ENCODE measurements around the gene TTYH1. TPM values are rescaled to one million over a fixed set of nuclear protein-coding genes. Genes with fewer than 3 reads are reported as not detected.
A peak's percentile ranks its signal among the peaks of the same experiment; 100 is the strongest.

Gene TTYH1
- total and polyA plus RNA-seq, 2 experiments from 2014 or later: 7.0 to 11.0 TPM

DNA sequence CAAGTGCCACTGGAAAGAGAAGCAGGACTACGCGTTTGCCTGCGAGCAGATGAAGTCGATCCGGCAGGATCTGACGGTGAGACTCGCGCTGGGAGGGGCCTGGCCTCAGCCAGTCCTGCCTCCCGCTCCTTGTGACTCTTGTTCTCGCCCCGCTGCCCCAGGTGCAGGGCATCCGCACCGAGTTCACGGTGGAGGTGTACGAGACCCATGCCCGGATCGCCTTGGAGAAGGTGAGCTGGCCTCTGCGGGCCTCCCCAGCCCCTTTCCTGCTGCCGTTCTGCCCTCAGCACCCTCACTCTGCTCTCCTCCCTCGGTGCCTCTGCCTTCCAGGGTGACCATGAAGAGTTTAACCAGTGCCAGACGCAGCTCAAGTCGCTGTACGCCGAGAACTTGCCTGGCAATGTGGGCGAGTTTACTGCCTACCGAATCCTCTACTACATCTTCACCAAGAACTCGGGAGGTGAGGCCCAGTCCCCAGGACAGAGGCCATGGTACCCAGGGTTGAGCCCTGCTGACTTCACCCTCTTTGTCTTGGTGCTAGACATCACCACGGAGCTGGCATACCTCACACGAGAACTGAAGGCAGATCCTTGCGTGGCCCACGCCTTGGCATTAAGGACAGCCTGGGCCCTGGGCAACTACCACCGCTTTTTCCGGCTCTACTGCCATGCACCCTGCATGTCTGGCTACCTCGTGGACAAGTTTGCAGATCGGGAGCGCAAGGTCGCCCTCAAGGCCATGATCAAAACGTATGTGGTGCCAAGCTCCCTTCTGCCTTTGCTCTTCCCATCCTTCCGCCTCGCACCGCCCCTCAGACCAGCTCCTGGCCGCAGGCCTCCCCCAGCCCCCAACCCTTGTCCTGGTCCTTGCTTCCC lies 42.7 kb downstream of the TTYH1 start:
- DNase-seq (ENCODE audit: low spot score): no peak
- TF ChIP-seq CTCF (IDR thresholded peaks at IDR 0.05; ENCODE audit: poor library complexity): no peak
- no peak for TF ChIP-seq EZH2phosphoT487 (IDR thresholded peaks at IDR 0.05; ENCODE audit: low read depth, severe bottlenecking, unreplicated experiment)
- no peak for TF ChIP-seq EZH2 (IDR thresholded peaks at IDR 0.05; ENCODE audit: borderline replicate concordance)
- Histone ChIP-seq H3K27me3 (no peaks in the 10 kb centered on the region), H2AFZ (no peak overlapping the region), H3K9me2 (replicated peaks; ENCODE audit: insufficient read depth) (no peaks in the 10 kb centered on the region), H3K79me2 (peaks cover 54% of the 10 kb centered on the region), H3K9me3 (ENCODE audit: low read depth) (no peaks in the 10 kb centered on the region), H3K27ac (no peak overlapping the region), H3K4me2 (no peak overlapping the region), H3K4me1 (ENCODE audit: insufficient read depth) (peaks cover 12% of the 10 kb centered on the region), H3K36me3 (replicated peaks; ENCODE audit: insufficient read depth, low read depth) (peaks cover 4% of the 10 kb centered on the region), H3K4me3 (no peak overlapping the region), H4K20me1 (ENCODE audit: insufficient read depth, poor library complexity, severe bottlenecking) (peaks cover 52% of the 10 kb centered on the region)
- 99% methylated on average over 41 of the region's 42 CpGs for WGBS (ENCODE audit: low lambda C conversion rate, missing lambda C conversion rate)

DNA sequence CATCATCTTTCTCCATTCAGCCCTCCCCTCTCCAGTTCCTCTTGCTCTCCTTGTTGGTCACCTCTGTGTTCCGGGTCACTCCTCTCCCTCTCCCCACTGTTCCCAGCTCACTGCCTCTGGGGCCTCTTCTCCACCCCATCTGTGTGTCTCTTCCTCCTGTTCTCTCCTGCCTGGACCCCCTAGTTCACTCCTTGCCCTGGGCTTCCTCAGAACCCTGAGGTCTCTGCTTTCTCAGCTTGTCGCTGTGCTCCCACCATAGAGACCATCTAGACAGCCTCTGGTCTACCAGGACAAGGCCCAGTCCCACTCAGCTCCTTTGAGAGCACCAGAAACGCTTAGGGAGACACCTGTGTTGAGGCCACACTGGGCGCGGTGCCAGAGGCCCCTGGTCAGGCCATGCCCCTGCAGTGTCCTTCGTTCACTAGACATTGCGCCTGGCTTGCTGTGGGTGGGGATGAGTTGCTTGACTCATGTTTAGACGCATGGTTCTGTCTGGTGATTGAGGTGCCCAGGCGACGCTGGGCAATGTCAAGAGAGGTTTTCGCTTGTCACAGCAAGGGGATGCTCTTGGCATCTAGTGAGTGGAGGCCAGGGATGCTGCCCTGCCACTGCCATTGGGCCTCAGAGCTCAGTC lies 43.5 kb downstream of the TTYH1 start:
- Histone ChIP-seq H3K4me2 (no peak overlapping the region), H3K79me2 (peaks cover 46% of the 10 kb centered on the region), H3K4me3 (no peak overlapping the region), H3K9me3 (ENCODE audit: low read depth) (no peaks in the 10 kb centered on the region), H2AFZ (no peak overlapping the region), H3K27ac (no peak overlapping the region), H4K20me1 (ENCODE audit: insufficient read depth, poor library complexity, severe bottlenecking) (peaks cover 44% of the 10 kb centered on the region), H3K4me1 (ENCODE audit: insufficient read depth) (peaks cover 12% of the 10 kb centered on the region), H3K27me3 (no peaks in the 10 kb centered on the region), H3K9me2 (replicated peaks; ENCODE audit: insufficient read depth) (no peaks in the 10 kb centered on the region), H3K36me3 (replicated peaks; ENCODE audit: insufficient read depth, low read depth) (peaks cover 4% of the 10 kb centered on the region)
- TF ChIP-seq EZH2 (IDR thresholded peaks at IDR 0.05; ENCODE audit: borderline replicate concordance) (no peak), EZH2phosphoT487 (IDR thresholded peaks at IDR 0.05; ENCODE audit: low read depth, severe bottlenecking, unreplicated experiment) (no peak), CTCF (IDR thresholded peaks at IDR 0.05; ENCODE audit: poor library complexity) (no peak)
- peak; percentile 9 for DNase-seq (ENCODE audit: low spot score)
- 92% methylated on average over 11 of the region's 11 CpGs for whole genome bisulfite sequencing (ENCODE audit: low lambda C conversion rate, missing lambda C conversion rate)

DNA sequence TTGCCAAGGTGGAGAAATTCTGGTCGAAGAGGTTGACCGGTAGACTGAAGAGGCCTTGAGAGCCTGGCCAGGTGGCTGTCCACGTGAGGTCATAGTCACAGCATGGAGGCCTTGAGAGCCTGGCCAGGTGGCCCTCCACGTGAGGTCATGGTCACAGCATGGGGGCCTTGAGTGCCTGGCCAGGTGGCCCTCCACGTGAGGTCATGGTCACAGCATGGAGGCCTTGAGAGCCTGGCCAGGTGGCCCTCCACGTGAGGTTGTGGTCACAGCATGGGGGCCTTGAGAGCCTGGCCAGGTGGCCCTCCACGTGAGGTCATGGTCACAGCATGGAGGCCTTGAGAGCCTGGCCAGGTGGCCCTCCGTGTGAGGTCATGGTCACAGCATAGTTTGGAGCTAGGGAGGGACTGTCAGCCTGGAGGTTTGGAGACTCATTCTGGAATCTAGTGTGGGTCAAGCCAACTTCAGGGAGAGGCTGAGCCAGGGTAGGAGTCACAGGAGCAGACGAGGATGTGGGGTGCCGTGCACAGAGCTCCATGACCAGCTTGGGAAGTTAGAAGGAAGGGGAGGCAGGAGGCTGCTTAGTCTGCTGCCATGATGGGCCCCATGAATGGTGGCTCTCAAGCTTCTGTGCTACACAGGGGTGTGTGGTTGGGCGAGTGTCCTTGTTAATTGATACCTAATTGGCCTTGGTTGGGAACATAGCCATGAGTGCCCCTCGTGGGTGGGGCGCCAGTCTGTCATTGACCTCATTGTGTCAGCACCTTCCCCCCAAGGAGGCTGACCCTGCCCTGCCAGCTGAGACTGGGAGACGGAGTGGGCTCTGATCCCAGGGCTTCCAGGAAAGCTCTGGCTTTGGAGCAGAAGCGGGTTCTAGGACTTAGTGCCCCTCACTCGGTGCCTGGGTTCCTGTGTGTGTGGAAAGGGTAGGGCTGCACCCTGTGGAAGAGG lies 44.3 kb downstream of the TTYH1 start:
- Histone ChIP-seq H3K4me2 (no peak overlapping the region), H3K4me1 (ENCODE audit: insufficient read depth) (peaks cover 12% of the 10 kb centered on the region), H3K9me2 (replicated peaks; ENCODE audit: insufficient read depth) (no peaks in the 10 kb centered on the region), H4K20me1 (ENCODE audit: insufficient read depth, poor library complexity, severe bottlenecking) (peaks cover 36% of the 10 kb centered on the region), H3K36me3 (replicated peaks; ENCODE audit: insufficient read depth, low read depth) (peaks cover 4% of the 10 kb centered on the region), H2AFZ (no peak overlapping the region), H3K27me3 (no peaks in the 10 kb centered on the region), H3K79me2 (peaks cover 38% of the 10 kb centered on the region), H3K27ac (no peak overlapping the region), H3K4me3 (no peak overlapping the region), H3K9me3 (ENCODE audit: low read depth) (no peaks in the 10 kb centered on the region)
- 92% methylated on average over 16 of the region's 16 CpGs for WGBS (ENCODE audit: low lambda C conversion rate, missing lambda C conversion rate)
- TF ChIP-seq EZH2 (IDR thresholded peaks at IDR 0.05; ENCODE audit: borderline replicate concordance) (no peak), EZH2phosphoT487 (IDR thresholded peaks at IDR 0.05; ENCODE audit: low read depth, severe bottlenecking, unreplicated experiment) (no peak)
- DNase-seq (ENCODE audit: low spot score): no peak

Data from hepatocyte (in vitro differentiated cells).